Keratinocyte (primary cell): Measurements from ENCODE around the gene SMAP1. TPM values are rescaled to one million over a fixed set of nuclear protein-coding genes. Genes with fewer than 3 reads are reported as not detected.

ENCODE experiments used
- DNase-seq: peaks from one replicate; pipeline ENCODE4 v3.0.0-alpha.2; 2011; ENCODE audit warnings: low read depth, missing footprints, low spot score
- FAIRE-seq: peaks from 2 replicates; lab custom pipeline; 2011; peaks lifted over from hg19 to GRCh38; lab: Jason Lieb, UNC
- H2AFZ ChIP-seq: 2 replicates; pipeline ENCODE4 v1.6.0; 2012; ENCODE audit warnings: low read length, control low read depth, inconsistent platforms; ENCODE audit not compliant: control insufficient read depth
- H3K27ac ChIP-seq: 2 replicates; pipeline ENCODE4 v1.5.1; 2011; ENCODE audit warnings: low read length; ENCODE audit not compliant: control insufficient read depth, insufficient read depth
- H3K27me3 ChIP-seq: 3 replicates; pipeline ENCODE4 v1.6.0; 2011; ENCODE audit warnings: low read length; ENCODE audit not compliant: control insufficient read depth, insufficient read depth; ENCODE audit errors: extremely low read depth
- H3K36me3 ChIP-seq, 2 experiments: 2 replicates in 1 of 2; 3 replicates in 1 of 2; pipeline ENCODE4 v1.5.1; 2011; ENCODE audit warnings: low read length in 2 of 2, mild to moderate bottlenecking in 1 of 2; ENCODE audit not compliant: control insufficient read depth in 2 of 2, insufficient read depth in 2 of 2; ENCODE audit errors: extremely low read depth in 1 of 2
- H3K4me1 ChIP-seq: 3 replicates; pipeline ENCODE4 v1.5.1; 2011; ENCODE audit warnings: low read length; ENCODE audit not compliant: control insufficient read depth, insufficient read depth; ENCODE audit errors: extremely low read depth
- H3K4me2 ChIP-seq: 3 replicates; pipeline ENCODE4 v1.6.0; 2011; ENCODE audit warnings: low read depth, low read length; ENCODE audit not compliant: control insufficient read depth, insufficient read depth; ENCODE audit errors: extremely low read depth
- H3K4me3 ChIP-seq, 3 experiments: fragments of 200-600 bp in 1 of 3; sonication (generic) in 1 of 3; 2 replicates in 2 of 3; 3 replicates in 1 of 3; pipeline ENCODE4 v1.5.1; 2011 to 2016; ENCODE audit warnings: low read length in 3 of 3, mild to moderate bottlenecking in 3 of 3, control low read depth in 2 of 3, inconsistent platforms in 1 of 3, low read depth in 1 of 3, mixed read lengths in 1 of 3, mixed run types in 1 of 3, moderate library complexity in 1 of 3; ENCODE audit not compliant: control insufficient read depth in 2 of 3, insufficient read depth in 2 of 3; ENCODE audit errors: extremely low read depth in 1 of 3
- H3K79me2 ChIP-seq: 2 replicates; pipeline ENCODE4 v1.6.0; 2012; ENCODE audit warnings: low read length; ENCODE audit not compliant: control insufficient read depth, insufficient read depth
- H3K9ac ChIP-seq: 3 replicates; pipeline ENCODE4 v1.6.0; 2011; ENCODE audit warnings: low read length; ENCODE audit not compliant: control insufficient read depth, insufficient read depth; ENCODE audit errors: extremely low read depth
- H3K9me1 ChIP-seq: 3 replicates; pipeline ENCODE4 v1.6.0; 2011; ENCODE audit warnings: low read length; ENCODE audit not compliant: control insufficient read depth, insufficient read depth; ENCODE audit errors: extremely low read depth
- H3K9me3 ChIP-seq: 2 replicates; pipeline ENCODE4 v1.5.1; 2012; ENCODE audit warnings: low read depth, low read length; ENCODE audit not compliant: control insufficient read depth
- H4K20me1 ChIP-seq: 3 replicates; pipeline ENCODE4 v1.6.0; 2011; ENCODE audit warnings: low read length; ENCODE audit not compliant: control insufficient read depth, insufficient read depth; ENCODE audit errors: extremely low read depth
- EZH2 ChIP-seq: IDR thresholded peaks from one replicate; pipeline ENCODE4 v1.6.1; 2012; ENCODE audit warnings: inconsistent platforms, mild to moderate bottlenecking, low read length, moderate library complexity
- dilution Hi-C: fragments of 300-500 bp; cut with MboI; formaldehyde crosslinking; loops from one replicate; pipeline ENCODE4 v1.7.0; 2020; ENCODE audit warnings: low sequenced_read_pairs; ENCODE audit not compliant: extremely low pct_ligation_motif_present
- polyA plus RNA-seq, 5 experiments: library from polyadenylated mRNA; depleted of rRNA in 3 of 5; stranded (reverse) in 3 of 5; stranded (forward) in 1 of 5; unstranded in 1 of 5; fragments of >200 nt; gene quantifications; 1 replicate in 1 of 5; 2 replicates in 3 of 5; 3 replicates in 1 of 5; pipeline versions ENCODE4 v1.2.1 to v1.2.3, GENCODE V29; 2011 to 2012; ENCODE audit warnings: missing spikeins in 2 of 5, low read depth in 1 of 5, low replicate concordance in 1 of 5
- TF ChIP-seq, protein P1 (sequence below), 3 experiments: IDR thresholded peaks in 1 of 3; conservative IDR thresholded peaks in 1 of 3; optimal IDR thresholded peaks in 1 of 3; 2 replicates in 2 of 3; 3 replicates in 1 of 3; pipeline versions ENCODE3 to v1.5.1; 2011; ENCODE audit warnings: low read length in 3 of 3, mild to moderate bottlenecking in 3 of 3, moderate library complexity in 2 of 3, control low read depth in 1 of 3, inconsistent platforms in 1 of 3; ENCODE audit not compliant: insufficient read depth in 2 of 3; ENCODE audit errors: extremely low read depth in 1 of 3

The SMAP1 gene
- polyA plus RNA-seq, 1 donor (not counting 4 experiments of a cell fraction or from before 2014, with no cell fraction given): 16.5 TPM

DNA sequence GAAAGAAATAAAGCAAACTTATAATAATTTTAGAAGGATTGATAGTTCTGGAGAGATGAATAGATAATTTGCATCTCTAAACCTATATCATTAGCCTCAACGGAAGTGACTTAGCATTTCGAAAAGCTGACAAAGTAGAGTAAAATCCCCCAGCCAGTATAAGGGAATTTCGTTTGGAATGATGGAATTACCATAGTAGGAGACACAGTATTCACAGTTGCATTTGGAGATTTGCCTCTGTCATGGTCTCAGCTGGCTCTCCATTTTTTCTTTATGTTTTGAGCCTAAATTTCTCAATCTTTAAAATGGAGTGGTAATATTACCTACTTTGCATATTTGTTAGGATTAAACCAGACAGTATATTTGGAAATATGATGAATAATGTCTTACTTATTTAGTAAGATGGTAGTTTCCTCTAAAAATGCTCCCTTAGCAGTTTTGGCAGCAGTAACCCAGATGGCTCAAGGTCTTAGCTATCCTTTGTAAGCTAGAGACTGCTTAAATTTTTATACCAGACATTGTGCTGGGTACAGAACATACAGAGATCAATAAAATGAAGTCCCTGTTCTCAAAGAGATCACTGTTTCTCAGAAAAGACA lies 58.2 kb downstream of the SMAP1 start:
- H2AFZ ChIP-seq: no peak overlapping the region
- no peaks in the 10 kb centered on the region for H3K9me1 ChIP-seq
- H3K9ac ChIP-seq: no peak overlapping the region
- FAIRE-seq (no peak), DNase-seq (no peak)
- H3K9me3 ChIP-seq: no peaks in the 10 kb centered on the region
- H3K79me2 ChIP-seq: no peaks in the 10 kb centered on the region
- no peaks in the 10 kb centered on the region for H3K4me1 ChIP-seq
- no peak overlapping the region for H3K4me2 ChIP-seq
- no peaks in the 10 kb centered on the region for H4K20me1 ChIP-seq
- dilution Hi-C loops: no loop called here
- TF ChIP-seq, protein P1, sequence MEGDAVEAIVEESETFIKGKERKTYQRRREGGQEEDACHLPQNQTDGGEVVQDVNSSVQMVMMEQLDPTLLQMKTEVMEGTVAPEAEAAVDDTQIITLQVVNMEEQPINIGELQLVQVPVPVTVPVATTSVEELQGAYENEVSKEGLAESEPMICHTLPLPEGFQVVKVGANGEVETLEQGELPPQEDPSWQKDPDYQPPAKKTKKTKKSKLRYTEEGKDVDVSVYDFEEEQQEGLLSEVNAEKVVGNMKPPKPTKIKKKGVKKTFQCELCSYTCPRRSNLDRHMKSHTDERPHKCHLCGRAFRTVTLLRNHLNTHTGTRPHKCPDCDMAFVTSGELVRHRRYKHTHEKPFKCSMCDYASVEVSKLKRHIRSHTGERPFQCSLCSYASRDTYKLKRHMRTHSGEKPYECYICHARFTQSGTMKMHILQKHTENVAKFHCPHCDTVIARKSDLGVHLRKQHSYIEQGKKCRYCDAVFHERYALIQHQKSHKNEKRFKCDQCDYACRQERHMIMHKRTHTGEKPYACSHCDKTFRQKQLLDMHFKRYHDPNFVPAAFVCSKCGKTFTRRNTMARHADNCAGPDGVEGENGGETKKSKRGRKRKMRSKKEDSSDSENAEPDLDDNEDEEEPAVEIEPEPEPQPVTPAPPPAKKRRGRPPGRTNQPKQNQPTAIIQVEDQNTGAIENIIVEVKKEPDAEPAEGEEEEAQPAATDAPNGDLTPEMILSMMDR (optimal IDR thresholded peaks at IDR 0.05 in 1 of 3, IDR thresholded peaks at IDR 0.05 in 1 of 3, conservative IDR thresholded peaks at IDR 0.05 in 1 of 3; ENCODE audit: extremely low read depth in 1 of 3, insufficient read depth in 2 of 3, low read length in 3 of 3): no peak
- no peak overlapping the region for H3K4me3 ChIP-seq
- H3K27ac ChIP-seq: no peak overlapping the region
- H3K36me3 ChIP-seq: no peaks in the 10 kb centered on the region
- no peaks in the 10 kb centered on the region for H3K27me3 ChIP-seq

DNA sequence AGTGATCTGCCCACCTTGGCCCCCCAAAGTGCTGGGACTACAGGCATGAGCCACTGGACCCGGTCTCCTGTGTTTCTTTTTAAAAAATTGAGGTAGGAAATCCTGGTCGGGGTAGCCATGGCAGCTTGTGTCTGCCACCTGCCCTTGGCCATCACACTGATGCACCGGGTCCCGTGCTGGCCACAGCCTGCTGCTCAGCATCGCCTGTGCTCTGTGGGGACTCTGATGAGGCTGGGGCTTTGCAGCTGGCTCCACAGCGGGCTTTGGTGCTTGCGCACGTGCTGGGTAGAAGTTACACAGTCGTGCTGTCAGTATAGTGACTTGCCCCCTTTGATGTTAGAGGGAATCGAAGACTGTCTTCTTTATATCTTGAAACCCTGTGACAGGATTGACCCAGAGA lies 66.7 kb downstream of the SMAP1 start:
- dilution Hi-C loops: no loop called here
- no peaks in the 10 kb centered on the region for H3K36me3 ChIP-seq
- H3K9me3 ChIP-seq: no peaks in the 10 kb centered on the region
- H2AFZ ChIP-seq: no peak overlapping the region
- H3K4me3 ChIP-seq: no peak overlapping the region
- no peaks in the 10 kb centered on the region for H3K79me2 ChIP-seq
- no peaks in the 10 kb centered on the region for H3K9me1 ChIP-seq
- no peaks in the 10 kb centered on the region for H3K4me1 ChIP-seq
- no peak overlapping the region for H3K9ac ChIP-seq
- H3K27me3 ChIP-seq: no peaks in the 10 kb centered on the region
- TF ChIP-seq, protein P1 (optimal IDR thresholded peaks at IDR 0.05 in 1 of 3, IDR thresholded peaks at IDR 0.05 in 1 of 3, conservative IDR thresholded peaks at IDR 0.05 in 1 of 3; ENCODE audit: extremely low read depth in 1 of 3, insufficient read depth in 2 of 3, low read length in 3 of 3): no peak
- TF ChIP-seq EZH2: no peak
- H4K20me1 ChIP-seq: no peaks in the 10 kb centered on the region
- H3K4me2 ChIP-seq: no peak overlapping the region
- H3K27ac ChIP-seq: no peak overlapping the region
- DNase-seq (no peak), FAIRE-seq (no peak)
